Osteocyte (in vitro differentiated cells): ENCODE measurements around the gene PLEKHN1. TPM values are rescaled to one million over a fixed set of nuclear protein-coding genes. Genes with fewer than 3 reads are reported as not detected.

Source experiments
- DNase-seq: peaks from one replicate; pipeline ENCODE4 v3.0.0; 2021; ENCODE audit warnings: mixed read lengths; ENCODE audit not compliant: unreplicated experiment; ENCODE audit errors: extremely low spot score
- H3K27ac Mint-ChIP-seq: one replicate; pipeline ENCODE4 v1.8.0; 2021; ENCODE audit warnings: mild to moderate bottlenecking, mixed read lengths; ENCODE audit not compliant: unreplicated experiment
- H3K27me3 Mint-ChIP-seq: one replicate; pipeline ENCODE4 v1.8.0; 2021; ENCODE audit warnings: mixed read lengths; ENCODE audit not compliant: unreplicated experiment
- H3K36me3 Mint-ChIP-seq: one replicate; pipeline ENCODE4 v1.8.0; 2021; ENCODE audit warnings: mixed read lengths; ENCODE audit not compliant: unreplicated experiment
- H3K4me1 Mint-ChIP-seq: one replicate; pipeline ENCODE4 v1.8.0; 2021; ENCODE audit warnings: mixed read lengths; ENCODE audit not compliant: unreplicated experiment
- H3K4me3 Mint-ChIP-seq: one replicate; pipeline ENCODE4 v1.8.0; 2021; ENCODE audit warnings: mild to moderate bottlenecking, moderate library complexity, mixed read lengths; ENCODE audit not compliant: unreplicated experiment
- H3K9me3 Mint-ChIP-seq: one replicate; pipeline ENCODE4 v1.8.0; 2021; ENCODE audit warnings: mixed read lengths; ENCODE audit not compliant: unreplicated experiment
- long read RNA-seq: library from polyadenylated mRNA; unstranded; transcript quantifications from one replicate; pipeline ENCODE4 v2.0.0, GENCODE V29; 2021
- total RNA-seq: library from RNA; stranded (reverse); gene quantifications from 2 replicates; pipeline ENCODE4 v1.2.1, GENCODE V29; 2021
- TF ChIP-seq, protein P1 (sequence below): fragments of 200-600 bp; sonication (generic); IDR thresholded peaks from 2 replicates; pipeline ENCODE4 v1.5.0; 2021; ENCODE audit warnings: antibody characterized with exemption, mild to moderate bottlenecking, moderate library complexity

The PLEKHN1 gene, protein sequence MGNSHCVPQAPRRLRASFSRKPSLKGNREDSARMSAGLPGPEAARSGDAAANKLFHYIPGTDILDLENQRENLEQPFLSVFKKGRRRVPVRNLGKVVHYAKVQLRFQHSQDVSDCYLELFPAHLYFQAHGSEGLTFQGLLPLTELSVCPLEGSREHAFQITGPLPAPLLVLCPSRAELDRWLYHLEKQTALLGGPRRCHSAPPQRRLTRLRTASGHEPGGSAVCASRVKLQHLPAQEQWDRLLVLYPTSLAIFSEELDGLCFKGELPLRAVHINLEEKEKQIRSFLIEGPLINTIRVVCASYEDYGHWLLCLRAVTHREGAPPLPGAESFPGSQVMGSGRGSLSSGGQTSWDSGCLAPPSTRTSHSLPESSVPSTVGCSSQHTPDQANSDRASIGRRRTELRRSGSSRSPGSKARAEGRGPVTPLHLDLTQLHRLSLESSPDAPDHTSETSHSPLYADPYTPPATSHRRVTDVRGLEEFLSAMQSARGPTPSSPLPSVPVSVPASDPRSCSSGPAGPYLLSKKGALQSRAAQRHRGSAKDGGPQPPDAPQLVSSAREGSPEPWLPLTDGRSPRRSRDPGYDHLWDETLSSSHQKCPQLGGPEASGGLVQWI
- 0.21 TPM in 2 replicates for total RNA-seq
- long read RNA-seq: 0 reads

DNA sequence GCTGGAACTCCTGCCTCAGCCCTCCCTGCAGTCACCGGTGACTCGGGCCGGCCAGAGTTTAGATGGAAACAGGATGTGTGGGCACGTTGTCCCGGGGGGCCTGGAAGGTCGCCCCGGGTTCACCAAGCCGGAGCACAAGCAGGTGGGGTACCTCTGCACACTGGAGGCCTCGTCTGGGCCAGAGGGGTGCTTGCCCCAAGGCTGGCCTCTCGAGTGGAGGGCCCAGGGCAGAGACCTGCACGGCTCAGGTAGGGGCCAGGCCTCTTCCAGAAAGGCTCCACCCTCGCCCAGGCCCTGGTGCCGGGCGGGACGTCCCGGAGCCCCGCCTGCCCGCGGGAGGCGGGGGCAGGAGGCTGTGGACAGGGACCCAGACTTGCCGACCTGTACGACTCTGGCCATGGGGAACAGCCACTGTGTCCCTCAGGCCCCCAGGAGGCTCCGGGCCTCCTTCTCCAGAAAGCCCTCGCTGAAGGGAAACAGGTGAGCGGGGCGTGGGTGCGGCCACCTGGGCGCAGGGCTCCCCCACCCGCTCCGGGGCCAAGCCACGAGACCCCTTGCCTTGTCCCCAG is at the start of gene PLEKHN1:
Gene PLEKHN1, plus strand, starts transcription at position 348 of the 569 bp plus-strand sequence. Its CDS starts 50 bp downstream, at position 398.
- Mint-ChIP-seq H3K9me3 (no peaks in the 10 kb centered on the region), H3K4me1 (no peaks in the 10 kb centered on the region), H3K36me3 (peaks cover 2% of the 10 kb centered on the region), H3K4me3 (peak within 1 kb of the TSS; percentile 75), H3K27ac (no peak within 1 kb of the TSS), H3K27me3 (no peaks in the 10 kb centered on the region)
- DNase-seq: no peak
- TF ChIP-seq, protein P1, sequence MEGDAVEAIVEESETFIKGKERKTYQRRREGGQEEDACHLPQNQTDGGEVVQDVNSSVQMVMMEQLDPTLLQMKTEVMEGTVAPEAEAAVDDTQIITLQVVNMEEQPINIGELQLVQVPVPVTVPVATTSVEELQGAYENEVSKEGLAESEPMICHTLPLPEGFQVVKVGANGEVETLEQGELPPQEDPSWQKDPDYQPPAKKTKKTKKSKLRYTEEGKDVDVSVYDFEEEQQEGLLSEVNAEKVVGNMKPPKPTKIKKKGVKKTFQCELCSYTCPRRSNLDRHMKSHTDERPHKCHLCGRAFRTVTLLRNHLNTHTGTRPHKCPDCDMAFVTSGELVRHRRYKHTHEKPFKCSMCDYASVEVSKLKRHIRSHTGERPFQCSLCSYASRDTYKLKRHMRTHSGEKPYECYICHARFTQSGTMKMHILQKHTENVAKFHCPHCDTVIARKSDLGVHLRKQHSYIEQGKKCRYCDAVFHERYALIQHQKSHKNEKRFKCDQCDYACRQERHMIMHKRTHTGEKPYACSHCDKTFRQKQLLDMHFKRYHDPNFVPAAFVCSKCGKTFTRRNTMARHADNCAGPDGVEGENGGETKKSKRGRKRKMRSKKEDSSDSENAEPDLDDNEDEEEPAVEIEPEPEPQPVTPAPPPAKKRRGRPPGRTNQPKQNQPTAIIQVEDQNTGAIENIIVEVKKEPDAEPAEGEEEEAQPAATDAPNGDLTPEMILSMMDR: no peak

DNA sequence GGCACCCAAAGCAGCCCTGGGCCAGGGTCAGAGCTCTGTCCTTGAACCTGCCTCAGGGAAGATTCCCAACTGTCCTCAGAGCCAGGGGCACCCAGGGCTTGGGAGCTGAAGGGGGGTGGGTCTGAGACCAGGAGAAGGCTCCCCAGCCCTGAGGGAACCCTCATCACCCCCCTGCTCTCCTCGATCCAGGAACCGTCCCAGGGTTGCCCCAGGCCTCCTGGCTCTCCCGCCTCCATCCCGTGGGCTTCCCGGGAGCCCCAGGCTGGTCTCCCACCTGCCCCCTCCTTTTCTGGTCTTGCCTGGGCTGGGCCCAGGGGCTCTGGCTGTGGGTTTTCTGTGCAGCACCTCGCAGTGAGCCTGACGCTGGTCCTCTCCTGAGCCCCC is 49.2 kb upstream of the PLEKHN1 start:
- TF ChIP-seq, protein P1: no peak
- no peak for DNase-seq
- Mint-ChIP-seq H3K36me3 (no peaks in the 10 kb centered on the region), H3K4me3 (no peak overlapping the region), H3K4me1 (peaks cover 14% of the 10 kb centered on the region), H3K27me3 (peaks cover 30% of the 10 kb centered on the region), H3K9me3 (no peaks in the 10 kb centered on the region), H3K27ac (no peak overlapping the region)

DNA sequence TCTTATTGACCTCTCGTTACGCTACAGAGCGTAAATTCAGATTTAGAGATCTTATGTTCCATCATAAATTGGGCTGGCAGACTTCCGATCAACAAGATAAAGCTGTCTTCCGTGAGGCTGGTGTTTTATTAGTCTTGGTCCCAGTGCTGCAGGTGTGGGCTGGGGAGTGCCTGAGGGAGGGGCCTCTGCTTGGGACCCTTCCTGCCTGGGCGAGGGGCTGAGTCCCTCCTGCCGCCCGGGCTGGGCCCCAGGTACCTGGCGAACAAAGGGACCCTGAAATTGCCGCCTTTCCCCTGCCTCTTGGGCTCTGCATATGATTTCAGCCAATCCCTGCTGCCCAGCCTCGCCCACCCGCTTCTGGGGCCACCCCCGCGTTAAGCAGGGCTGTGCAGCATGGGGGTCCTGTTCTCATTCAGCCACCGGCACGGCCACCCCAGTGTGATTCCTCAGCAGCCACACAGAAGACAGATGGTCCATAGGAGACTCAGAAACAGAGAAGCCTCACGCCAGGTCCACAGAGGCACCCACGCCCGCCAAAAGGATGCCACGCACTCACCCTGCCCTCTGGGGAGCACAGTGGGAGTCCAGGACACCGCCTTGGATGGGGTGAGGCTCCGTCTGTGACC is 48.7 kb upstream of the PLEKHN1 start:
- DNase-seq: no peak
- TF ChIP-seq, protein P1: no peak
- Mint-ChIP-seq H3K27me3 (peaks cover 27% of the 10 kb centered on the region), H3K27ac (no peak overlapping the region), H3K36me3 (no peaks in the 10 kb centered on the region), H3K4me3 (no peak overlapping the region), H3K9me3 (no peaks in the 10 kb centered on the region), H3K4me1 (peaks cover 17% of the 10 kb centered on the region)

DNA sequence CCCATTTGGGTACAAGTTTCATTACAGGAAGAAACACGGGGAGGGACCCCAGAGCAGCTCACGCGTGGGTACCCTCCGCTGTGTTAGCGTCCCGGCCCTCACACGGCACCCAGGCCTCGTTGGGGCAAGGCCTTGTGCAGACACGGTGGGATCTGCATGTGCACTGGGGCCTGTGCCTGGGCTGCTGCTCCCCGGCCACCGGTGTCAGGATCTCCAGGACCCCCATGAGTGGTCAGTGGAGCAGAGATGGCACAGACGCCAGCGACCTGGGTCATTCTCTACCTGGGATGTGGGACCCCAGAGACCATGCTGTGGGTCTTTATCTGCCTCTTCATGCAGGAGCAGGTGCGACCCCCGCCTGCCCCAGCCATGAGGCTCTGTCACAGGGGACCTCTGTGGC is 47.9 kb upstream of the PLEKHN1 start:
- H3K9me3 Mint-ChIP-seq: no peaks in the 10 kb centered on the region
- no peak for DNase-seq
- peaks cover 21% of the 10 kb centered on the region for H3K4me1 Mint-ChIP-seq
- no peak overlapping the region for H3K4me3 Mint-ChIP-seq
- H3K27ac Mint-ChIP-seq: no peak overlapping the region
- no peaks in the 10 kb centered on the region for H3K36me3 Mint-ChIP-seq
- TF ChIP-seq, protein P1: no peak
- H3K27me3 Mint-ChIP-seq: peaks cover 23% of the 10 kb centered on the region
